Heart right ventricle (tissue), 16 donors: ENCODE data around the gene CCDC195. TPM values are rescaled to one million over a fixed set of nuclear protein-coding genes. Genes with fewer than 3 reads are reported as not detected.

Experiments
- ATAC-seq, 8 donors: fragments of 200-7000 bp; cut with Tn5 transposase; one replicate each; pipeline ENCODE4 v1.9.1; 2020; ENCODE audit warnings: mild to moderate bottlenecking in 8 of 8, moderate library complexity in 8 of 8, moderate number of reproducible peaks in 1 of 8
- DNase-seq, 2 donors: peaks; one replicate each; pipeline ENCODE4 v3.0.0-alpha.2; 2020
- H3K27ac ChIP-seq, 10 donors: fragments of 200-600 bp; sonication (generic) in 2 of 10; one replicate each; pipeline versions ENCODE4 v1.5.0 to v1.8.0; 2020 to 2022; ENCODE audit warnings: mild to moderate bottlenecking in 3 of 10
- H3K27me3 ChIP-seq, 7 donors: fragments of 200-600 bp; one replicate each; pipeline ENCODE4 v1.8.0; 2021 to 2022; ENCODE audit warnings: mild to moderate bottlenecking in 2 of 7
- H3K36me3 ChIP-seq, 9 donors: fragments of 200-600 bp; sonication (generic) in 1 of 9; one replicate each; pipeline versions ENCODE4 v1.5.0 to v1.8.0; 2020 to 2022; ENCODE audit warnings: mild to moderate bottlenecking in 2 of 9
- H3K4me1 ChIP-seq, 9 donors: fragments of 200-600 bp; sonication (generic) in 1 of 9; one replicate each; pipeline versions ENCODE4 v1.5.0 to v1.8.0; 2020 to 2022; ENCODE audit warnings: mild to moderate bottlenecking in 4 of 9
- H3K4me3 ChIP-seq, 10 donors: fragments of 200-600 bp; sonication (generic) in 2 of 10; one replicate each; pipeline versions ENCODE4 v1.5.0 to v1.8.0; 2020 to 2022; ENCODE audit warnings: mild to moderate bottlenecking in 7 of 10, moderate library complexity in 2 of 10
- H3K9me3 ChIP-seq, 11 donors: fragments of 200-600 bp in 10 of 11; sonication (generic) in 2 of 11; one replicate each; pipeline versions ENCODE4 v1.5.0 to v1.8.0; 2013 to 2022; ENCODE audit warnings: mild to moderate bottlenecking in 2 of 11, control low read depth in 1 of 11, moderate library complexity in 1 of 11
- WGBS, 2 donors: extraction: QIAGEN DNeasy Blood & Tissue Kit; methylation state at CpG; one replicate each; pipeline ENCODE4 v1.1.7; 2013; ENCODE audit warnings: inconsistent platforms in 1 of 2; 5-methylcytosine and 5-hydroxymethylcytosine counted together
- intact Hi-C, 10 donors: fragments of 100-400 bp; cut with DNase I; formaldehyde crosslinking; loops; one replicate each; pipeline versions ENCODE4 v1.11.1 to v1.14.2; 2022
- polyA plus RNA-seq, 2 donors: library from polyadenylated mRNA; stranded (reverse); fragments of 200-250 nt; gene quantifications; one replicate each; pipeline ENCODE4 v1.2.3, GENCODE V29; 2013
- total RNA-seq, 10 donors: library from RNA; stranded (reverse); fragmentation: NEBNext Ultra II Directional in 3 of 10; extraction: Animal tissue kit (Norgen Biotek cat#: 25700) in 3 of 10; gene quantifications; one replicate each; pipeline versions ENCODE4 v1.2.1 to v1.2.4, GENCODE V29; 2021 to 2023
- TF ChIP-seq, protein P1 (sequence below), 9 donors: fragments of 200-600 bp; sonication (generic) in 2 of 9; IDR thresholded peaks; one replicate each; pipeline versions ENCODE4 v1.5.0 to v1.8.0; 2021 to 2022; ENCODE audit warnings: antibody characterized with exemption in 9 of 9, mild to moderate bottlenecking in 5 of 9, moderate library complexity in 1 of 9
- donor health status: Arrhythmogenic right ventricular cardiomyopathy.
- donor health status: ischemic (EF 13 %, LVEDD 7.1; RV severe dilation, severe dysfunction).
- donor health status: healthy with polysubstance abuse.
- donor health status: DM: no; HTN: yes; CAD: no.
- donor health status: DM: no; HTN: no; CAD: no.
- donor health status: ischemic (EF 25% LVEDD 6.9; RV normal size, moderate dysfunction).
- donor health status: ischemic (EF 25% LVEDD 5.7; RV mildly dilated, moderate dysfunction).
- donor health status: healthy.
- donor health status: DM: yes; HTN: yes; CAD: no.
- donor health status: Ischemic cardiomyopathy.
- donor health status: ischemic (EF 35%, LVEDD 5.7; RV mildly dilated, moderate dysfunction).
- donor health status: nonischemic (EF 11% LVEDD 7.7; RV severe dilation, severe dysfunction).
- donor health status: DM: yes; HTN: yes; CAD: no.
- donor health status: PGD.
- donor health status: ischemic (EF 29% LVEDD 5.4; RV normal size, mild dysfunction).
- donor health status: nonischemic (EF 23%, LVEDD 6.1; RV moderate dilation, normal function).

CCDC195 gene
- total and polyA plus RNA-seq, 12 donors = not detected

DNA sequence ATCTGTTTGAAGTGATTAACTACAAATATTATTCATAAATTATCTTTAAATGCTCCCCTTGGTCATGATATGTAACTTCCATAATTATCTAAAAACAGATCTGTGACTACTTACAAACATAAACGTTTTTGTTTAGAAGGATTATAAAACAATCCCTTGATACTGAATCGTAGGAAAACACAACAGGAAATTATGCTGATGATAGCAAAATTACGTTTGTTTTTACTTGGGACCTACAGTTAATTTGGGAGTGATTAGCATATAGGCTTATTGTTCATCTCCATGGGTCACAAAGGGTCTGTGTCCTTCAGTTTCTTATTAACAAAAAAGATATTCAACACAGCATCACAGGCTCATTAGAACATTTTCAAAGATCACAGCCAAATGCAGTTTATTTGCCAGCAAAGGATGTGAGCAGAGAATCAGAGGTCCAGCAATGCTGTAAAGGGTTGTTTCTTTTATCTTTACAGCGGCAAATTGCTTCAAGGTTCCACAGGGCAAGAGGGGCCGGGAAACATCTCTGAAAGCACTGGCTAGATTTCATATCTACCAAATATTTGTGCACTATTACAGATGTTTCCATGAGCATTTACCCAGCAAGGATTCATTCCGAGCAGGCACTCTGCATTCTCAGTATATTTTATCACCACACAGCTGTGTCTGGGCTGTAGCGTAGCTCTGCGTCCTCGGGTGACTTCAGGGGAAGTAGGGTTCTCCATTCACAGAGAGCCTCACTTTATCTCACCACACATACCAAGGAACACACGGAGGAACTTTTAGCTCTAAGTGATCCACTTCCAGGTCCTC is 4.1 kb downstream of the CCDC195 start:
- H3K27ac ChIP-seq = peak overlapping the region in 5 of 10 donors; percentile 15 to 56 (median 35)
- peak overlapping the region in 1 of 10 donors; percentile 11 for H3K4me3 ChIP-seq
- ATAC-seq (peak in 7 of 8 donors; percentile 63 to 93 (median 84)), DNase-seq (peak in 1 of 2 donors; percentile 15)
- 28 to 36% methylated on average over 10 of the region's 10 CpGs for WGBS, 2 donors
- H3K27me3 ChIP-seq = peaks cover 0 to 5% (median 0%) of the 10 kb centered on the region in 7 donors
- H3K36me3 ChIP-seq = no peaks in the 10 kb centered on the region
- intact Hi-C loops = no loop called here
- peaks cover 0 to 3% (median 0%) of the 10 kb centered on the region in 11 donors for H3K9me3 ChIP-seq
- TF ChIP-seq, protein P1, sequence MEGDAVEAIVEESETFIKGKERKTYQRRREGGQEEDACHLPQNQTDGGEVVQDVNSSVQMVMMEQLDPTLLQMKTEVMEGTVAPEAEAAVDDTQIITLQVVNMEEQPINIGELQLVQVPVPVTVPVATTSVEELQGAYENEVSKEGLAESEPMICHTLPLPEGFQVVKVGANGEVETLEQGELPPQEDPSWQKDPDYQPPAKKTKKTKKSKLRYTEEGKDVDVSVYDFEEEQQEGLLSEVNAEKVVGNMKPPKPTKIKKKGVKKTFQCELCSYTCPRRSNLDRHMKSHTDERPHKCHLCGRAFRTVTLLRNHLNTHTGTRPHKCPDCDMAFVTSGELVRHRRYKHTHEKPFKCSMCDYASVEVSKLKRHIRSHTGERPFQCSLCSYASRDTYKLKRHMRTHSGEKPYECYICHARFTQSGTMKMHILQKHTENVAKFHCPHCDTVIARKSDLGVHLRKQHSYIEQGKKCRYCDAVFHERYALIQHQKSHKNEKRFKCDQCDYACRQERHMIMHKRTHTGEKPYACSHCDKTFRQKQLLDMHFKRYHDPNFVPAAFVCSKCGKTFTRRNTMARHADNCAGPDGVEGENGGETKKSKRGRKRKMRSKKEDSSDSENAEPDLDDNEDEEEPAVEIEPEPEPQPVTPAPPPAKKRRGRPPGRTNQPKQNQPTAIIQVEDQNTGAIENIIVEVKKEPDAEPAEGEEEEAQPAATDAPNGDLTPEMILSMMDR (IDR thresholded peaks at IDR 0.05) = no peak
- no peaks in the 10 kb centered on the region for H3K4me1 ChIP-seq

DNA sequence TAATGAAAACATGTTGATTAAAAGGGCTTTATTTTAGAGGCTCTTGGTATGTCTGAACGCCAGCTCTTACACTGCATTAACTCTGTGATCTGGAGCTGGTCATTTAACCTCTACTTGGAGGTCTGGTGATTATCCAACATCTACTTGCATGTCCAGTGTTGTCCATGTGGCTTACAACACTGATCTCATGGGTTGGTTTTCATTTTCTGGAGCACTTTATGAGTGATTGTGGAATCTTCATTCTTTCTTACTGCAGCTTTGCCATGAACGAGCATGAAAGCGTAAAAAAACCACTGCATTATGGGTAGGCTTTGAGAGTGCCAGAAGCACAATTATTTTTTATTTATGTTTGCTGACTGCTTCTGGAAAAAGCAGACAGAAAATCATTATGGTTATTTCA is 4.8 kb downstream of the CCDC195 start:
- intact Hi-C loops = no loop called here
- WGBS, 2 donors = 72 to 74% methylated on average over 3 of the region's 3 CpGs
- Histone ChIP-seq H3K27ac (peak overlapping the region in 3 of 10 donors; percentile 23 to 56 (median 35)), H3K4me1 (no peaks in the 10 kb centered on the region), H3K4me3 (no peak overlapping the region), H3K9me3 (peaks cover 0 to 3% (median 0%) of the 10 kb centered on the region in 11 donors), H3K36me3 (no peaks in the 10 kb centered on the region), H3K27me3 (peaks cover 0 to 5% (median 0%) of the 10 kb centered on the region in 7 donors)
- TF ChIP-seq, protein P1 (IDR thresholded peaks at IDR 0.05) = no peak
- no peak for DNase-seq
- no peak for ATAC-seq

DNA sequence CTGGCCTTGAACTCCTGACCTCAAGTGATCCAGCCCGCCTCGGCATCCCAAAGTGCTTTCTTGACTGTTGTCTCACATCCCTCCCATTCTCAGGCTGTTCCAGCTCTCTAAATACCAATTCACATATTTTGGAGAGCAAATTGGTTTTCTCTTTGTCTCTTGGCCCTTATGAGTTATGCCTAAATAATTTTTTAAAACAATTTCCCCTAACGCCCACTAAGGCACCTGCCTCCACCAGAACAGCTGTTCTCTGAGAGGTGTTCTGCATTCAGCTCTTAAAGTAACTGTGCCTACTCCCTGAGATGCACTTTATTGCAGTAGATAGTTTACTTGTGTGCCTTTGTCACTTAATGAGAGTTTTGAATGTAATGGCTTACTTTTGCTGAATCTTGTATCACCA is 6.9 kb downstream of the CCDC195 start:
- Histone ChIP-seq H3K27ac (no peak overlapping the region), H3K36me3 (no peaks in the 10 kb centered on the region), H3K4me3 (no peak overlapping the region), H3K9me3 (peaks cover 0 to 3% (median 0%) of the 10 kb centered on the region in 11 donors), H3K4me1 (no peaks in the 10 kb centered on the region), H3K27me3 (peaks cover 0 to 5% (median 0%) of the 10 kb centered on the region in 7 donors)
- ATAC-seq = peak in 1 of 8 donors; percentile 32
- no peak for DNase-seq
- WGBS, 2 donors = 76 to 77% methylated on average over 3 of the region's 3 CpGs
- TF ChIP-seq, protein P1 (IDR thresholded peaks at IDR 0.05) = no peak
- intact Hi-C loops = no loop called here

DNA sequence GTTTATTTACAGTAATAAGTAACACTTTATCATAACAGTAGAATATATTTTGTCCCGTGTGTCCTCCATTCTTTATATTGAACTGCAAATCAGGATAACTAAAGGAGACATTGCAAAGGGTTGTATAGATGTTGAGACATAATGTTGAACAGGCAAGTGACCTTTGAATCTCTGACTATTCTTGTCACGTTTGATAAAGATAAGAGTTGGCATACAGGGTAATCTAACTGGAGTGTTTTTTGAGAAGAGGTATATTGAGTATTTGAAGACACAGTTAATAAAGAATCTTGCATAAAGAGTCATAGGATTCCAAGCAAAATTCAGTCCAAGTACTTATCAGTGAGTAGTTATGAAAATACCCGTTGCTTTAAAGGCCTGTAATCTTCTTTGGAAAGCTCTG is 21.7 kb downstream of the CCDC195 start:
- H3K4me1 ChIP-seq = no peaks in the 10 kb centered on the region
- no peaks in the 10 kb centered on the region for H3K27me3 ChIP-seq
- H3K27ac ChIP-seq = no peak overlapping the region
- H3K4me3 ChIP-seq = no peak overlapping the region
- H3K9me3 ChIP-seq = no peaks in the 10 kb centered on the region
- DNase-seq (no peak), ATAC-seq (no peak)
- H3K36me3 ChIP-seq = no peaks in the 10 kb centered on the region
- intact Hi-C loops = no loop called here
- TF ChIP-seq, protein P1 (IDR thresholded peaks at IDR 0.05) = no peak
- 43 to 46% methylated on average over 3 of the region's 3 CpGs for WGBS, 2 donors
